Activated effector memory CD4-positive, alpha-beta T cell treated with anti-CD3 and anti-CD28 coated beads, Interleukin-2, amount 50 U/mL, for 16 hours (primary cell): Measurements from ENCODE around the gene NIPAL4.

Experiments
- DNase-seq: peaks from one replicate; pipeline ENCODE4 v3.0.0-alpha.2; 2020

The NIPAL4 gene

GRCh38 chr5:157518963-157519362 lies 59.0 kb downstream of the NIPAL4 start:
- DNase-seq = no peak

GRCh38 chr5:157519579-157520253 lies 59.7 kb downstream of the NIPAL4 start:
- no peak for DNase-seq

- DNase-seq = no peak
These were observed 61.1 kb downstream of the NIPAL4 start for GRCh38 chr5:157520911-157521703.

- DNase-seq = no peak
These were observed 61.7 kb downstream of the NIPAL4 start for GRCh38 chr5:157521704-157522029.

GRCh38 chr5:157523976-157524375 lies 64.0 kb downstream of the NIPAL4 start:
- no peak for DNase-seq
